ENCODE data around the gene WFS1.
A peak's percentile ranks its signal among the peaks of the same experiment; 100 is the strongest.

Gene WFS1

DNA sequence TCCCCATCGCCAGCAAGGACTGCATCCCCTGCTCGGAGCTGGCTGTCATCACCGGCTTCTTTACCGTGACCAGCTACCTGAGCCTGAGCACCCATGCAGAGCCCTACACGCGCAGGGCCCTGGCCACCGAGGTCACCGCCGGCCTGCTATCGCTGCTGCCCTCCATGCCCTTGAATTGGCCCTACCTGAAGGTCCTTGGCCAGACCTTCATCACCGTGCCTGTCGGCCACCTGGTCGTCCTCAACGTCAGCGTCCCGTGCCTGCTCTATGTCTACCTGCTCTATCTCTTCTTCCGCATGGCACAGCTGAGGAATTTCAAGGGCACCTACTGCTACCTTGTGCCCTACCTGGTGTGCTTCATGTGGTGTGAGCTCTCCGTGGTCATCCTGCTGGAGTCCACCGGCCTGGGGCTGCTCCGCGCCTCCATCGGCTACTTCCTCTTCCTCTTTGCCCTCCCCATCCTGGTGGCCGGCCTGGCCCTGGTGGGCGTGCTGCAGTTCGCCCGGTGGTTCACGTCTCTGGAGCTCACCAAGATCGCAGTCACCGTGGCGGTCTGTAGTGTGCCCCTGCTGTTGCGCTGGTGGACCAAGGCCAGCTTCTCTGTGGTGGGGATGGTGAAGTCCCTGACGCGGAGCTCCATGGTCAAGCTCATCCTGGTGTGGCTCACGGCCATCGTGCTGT lies 31.5 kb downstream of the WFS1 start:
- DNase-seq: no peak

GRCh38 chr4:6301732-6302442 lies 32.2 kb downstream of the WFS1 start:
- no peak for DNase-seq

DNA sequence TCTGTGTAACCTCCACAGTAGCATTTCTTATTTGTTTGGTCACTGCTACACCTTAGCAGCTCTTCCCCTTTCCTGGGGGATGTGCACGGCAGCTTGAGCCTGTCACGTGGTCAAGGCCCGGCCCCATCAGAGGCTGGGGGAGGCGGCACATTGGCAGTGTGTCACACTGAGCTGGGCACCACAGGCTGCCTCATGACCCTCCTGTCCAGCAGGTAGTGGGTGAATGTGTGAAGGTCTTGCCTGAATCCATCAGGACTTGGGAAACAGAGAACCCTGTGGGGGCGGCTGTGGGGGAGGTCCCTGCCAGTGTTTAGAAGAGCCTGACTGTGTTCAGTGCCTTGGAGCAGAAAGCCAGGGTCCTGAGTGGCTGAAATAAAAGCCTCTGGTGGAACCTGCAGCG lies 33.2 kb downstream of the WFS1 start:
- no peak for DNase-seq

- no peak for DNase-seq
Observed at GRCh38 chr4:6303943-6304342, 34.3 kb downstream of the WFS1 start.

DNA sequence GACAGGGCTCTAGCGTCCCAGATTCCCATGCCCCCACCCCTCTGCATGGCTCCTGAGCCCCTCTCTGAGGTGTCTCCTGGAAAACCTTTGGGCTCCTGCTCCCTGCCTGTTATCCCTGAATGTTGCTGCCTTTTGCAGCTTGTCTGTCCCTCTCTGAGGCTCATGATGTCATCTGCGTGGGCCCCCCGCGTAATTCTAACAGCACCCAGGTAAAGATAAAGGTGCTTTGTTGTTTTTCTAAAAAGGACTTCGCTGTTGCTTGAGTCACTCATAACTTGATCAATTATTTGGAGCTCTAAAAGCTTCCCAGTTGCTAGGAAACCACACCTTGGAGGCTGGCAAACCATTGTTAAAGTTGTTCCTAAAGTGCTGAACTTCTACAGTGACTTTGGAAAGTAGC lies 36.6 kb downstream of the WFS1 start:
- no peak for DNase-seq

DNA sequence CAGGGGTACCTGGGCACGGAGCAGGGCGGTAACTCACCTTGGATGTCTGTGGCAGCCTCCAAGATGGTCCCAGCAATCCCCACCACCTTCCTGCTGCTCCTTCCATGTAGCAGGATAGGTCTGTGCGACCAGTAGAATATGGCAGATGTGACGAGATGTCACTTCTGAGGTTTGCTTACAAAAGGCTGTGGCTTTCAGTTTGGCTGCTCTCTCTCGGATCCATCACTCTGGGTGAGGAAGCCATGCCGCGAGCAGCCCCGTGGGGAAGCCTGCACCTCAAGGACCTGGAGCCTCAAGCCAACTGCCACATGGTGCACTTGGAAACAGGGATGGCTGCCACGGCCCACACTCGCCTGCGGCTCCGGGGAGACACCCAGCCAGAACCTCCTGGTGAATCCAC lies 37.6 kb downstream of the WFS1 start:
- DNase-seq: no peak

GRCh38 chr4:6307891-6308290 lies 38.2 kb downstream of the WFS1 start:
- DNase-seq: no peak

GRCh38 chr4:6308899-6309643 lies 39.4 kb downstream of the WFS1 start:
- peak in 1 of 6 experiments; percentile 43 for DNase-seq

GRCh38 chr4:6309777-6310176 lies 40.1 kb downstream of the WFS1 start:
- DNase-seq: no peak

- DNase-seq: no peak
Observed at GRCh38 chr4:6313216-6313615, 43.6 kb downstream of the WFS1 start.

DNA sequence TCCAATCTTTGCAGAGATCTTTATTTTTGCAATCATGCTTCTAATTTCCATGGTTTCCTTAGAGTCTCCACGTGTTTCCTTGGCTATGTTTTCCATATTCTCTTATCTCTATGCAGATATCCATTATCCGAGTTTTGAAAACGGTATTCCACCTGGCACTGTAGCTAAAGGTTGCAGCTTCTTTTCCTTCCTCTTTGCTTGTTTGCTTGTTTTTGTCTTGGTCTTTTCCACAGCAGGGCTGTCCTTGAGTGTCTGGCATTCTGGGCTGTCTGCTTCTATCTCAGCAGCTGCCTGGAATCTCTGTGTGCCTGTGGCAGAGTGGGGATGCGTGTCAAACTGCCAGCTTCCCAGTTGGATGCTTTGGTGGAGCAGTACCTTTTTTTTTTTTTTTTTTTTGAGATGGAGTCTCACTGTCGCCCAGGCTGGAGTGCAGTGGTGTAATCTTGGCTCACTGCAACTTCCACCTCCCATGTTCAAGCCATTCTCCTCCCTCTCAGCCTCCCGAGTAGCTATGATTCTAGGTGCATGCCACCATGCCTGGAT lies 46.9 kb downstream of the WFS1 start:
- DNase-seq: no peak

DNA sequence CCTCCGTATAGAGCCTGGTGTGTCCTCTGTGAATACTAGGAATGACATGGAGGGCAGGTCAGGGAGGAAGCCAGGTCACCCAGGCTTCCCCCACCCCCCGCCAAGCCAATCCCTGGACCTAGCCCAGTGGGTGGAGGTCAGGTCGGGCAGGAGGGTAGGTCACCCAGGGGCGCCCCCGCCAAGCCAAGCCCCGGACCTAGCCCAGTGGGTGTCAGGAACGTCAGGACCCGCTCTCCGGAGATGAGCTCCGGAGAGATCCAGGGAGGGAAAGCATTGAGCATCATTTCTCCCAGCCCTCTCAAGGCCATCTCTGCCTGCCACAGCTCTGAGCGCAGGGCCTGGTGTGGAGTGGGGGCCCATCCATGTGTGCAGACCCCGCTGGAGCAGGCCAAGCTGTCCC lies 48.6 kb downstream of the WFS1 start:
- DNase-seq: no peak

DNA sequence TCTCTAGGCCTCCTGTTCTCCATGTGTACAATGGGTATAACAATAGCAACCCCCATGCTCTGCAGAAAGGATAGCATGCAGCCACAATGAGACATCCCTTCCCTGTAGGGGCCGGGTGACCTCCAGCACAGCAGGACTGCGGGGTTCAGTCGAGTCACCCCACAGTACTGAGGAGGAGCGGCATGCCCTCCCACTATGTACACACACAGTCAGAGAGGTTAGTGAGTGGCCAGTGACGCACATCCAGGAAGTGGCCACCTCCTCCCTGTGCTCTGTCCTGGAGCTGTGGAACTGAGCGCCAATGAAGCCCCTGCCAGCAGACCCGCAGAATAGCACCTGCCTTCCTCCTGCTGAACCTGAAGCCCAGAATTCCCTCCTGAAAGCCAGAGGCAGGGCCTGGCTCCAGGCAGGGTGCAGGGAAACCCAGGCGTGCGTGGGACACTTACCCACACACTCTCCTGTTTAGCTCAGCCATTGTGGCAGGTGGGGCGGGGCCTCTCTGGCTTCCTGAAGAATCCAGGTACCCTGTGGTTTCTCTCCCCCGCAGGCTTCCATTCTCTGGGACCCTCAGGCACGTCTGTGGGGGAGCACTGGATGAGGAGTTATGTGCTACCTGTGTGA lies 50.0 kb downstream of the WFS1 start:
- no peak for DNase-seq

GRCh38 chr4:6320663-6321062 lies 51.0 kb downstream of the WFS1 start:
- DNase-seq: no peak

- DNase-seq: no peak
Observed at GRCh38 chr4:6321361-6321760, 51.7 kb downstream of the WFS1 start.

DNA sequence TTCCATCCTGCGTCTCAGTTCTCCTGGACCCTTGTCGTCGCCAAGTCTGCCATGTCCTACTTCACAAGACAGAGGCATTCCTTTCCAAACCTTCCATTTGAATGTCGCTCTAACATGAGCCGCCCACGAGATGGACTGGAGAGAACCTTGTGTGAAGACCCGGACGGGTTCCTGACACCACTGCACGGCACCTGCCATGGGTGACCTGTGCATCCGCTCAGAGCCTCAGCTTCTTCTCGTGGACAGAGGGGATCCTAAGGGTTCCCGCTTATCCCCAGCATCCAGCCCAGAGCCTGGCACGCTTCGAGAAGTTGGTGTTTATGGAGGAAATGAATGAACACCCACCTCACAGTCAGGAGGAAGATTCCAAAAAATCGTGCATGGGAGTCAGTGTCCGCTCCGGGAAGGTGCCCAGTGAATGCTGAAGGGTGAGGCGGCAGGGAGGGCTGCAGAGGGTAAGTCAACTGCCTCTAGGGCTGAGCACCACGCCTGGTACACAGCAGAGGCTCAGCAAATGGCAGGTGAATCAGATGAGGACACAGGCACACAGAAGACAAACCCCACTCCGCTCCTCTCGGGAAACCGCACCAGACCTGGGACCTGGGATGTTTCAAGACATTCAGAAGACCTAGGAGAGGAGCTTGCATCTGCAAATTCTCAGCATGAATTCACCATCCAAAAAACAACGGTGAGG lies 52.6 kb downstream of the WFS1 start:
- DNase-seq: no peak

- DNase-seq: no peak
Observed at GRCh38 chr4:6322761-6323566, 53.3 kb downstream of the WFS1 start.

GRCh38 chr4:6324461-6324998 lies 54.9 kb downstream of the WFS1 start:
- no peak for DNase-seq

DNA sequence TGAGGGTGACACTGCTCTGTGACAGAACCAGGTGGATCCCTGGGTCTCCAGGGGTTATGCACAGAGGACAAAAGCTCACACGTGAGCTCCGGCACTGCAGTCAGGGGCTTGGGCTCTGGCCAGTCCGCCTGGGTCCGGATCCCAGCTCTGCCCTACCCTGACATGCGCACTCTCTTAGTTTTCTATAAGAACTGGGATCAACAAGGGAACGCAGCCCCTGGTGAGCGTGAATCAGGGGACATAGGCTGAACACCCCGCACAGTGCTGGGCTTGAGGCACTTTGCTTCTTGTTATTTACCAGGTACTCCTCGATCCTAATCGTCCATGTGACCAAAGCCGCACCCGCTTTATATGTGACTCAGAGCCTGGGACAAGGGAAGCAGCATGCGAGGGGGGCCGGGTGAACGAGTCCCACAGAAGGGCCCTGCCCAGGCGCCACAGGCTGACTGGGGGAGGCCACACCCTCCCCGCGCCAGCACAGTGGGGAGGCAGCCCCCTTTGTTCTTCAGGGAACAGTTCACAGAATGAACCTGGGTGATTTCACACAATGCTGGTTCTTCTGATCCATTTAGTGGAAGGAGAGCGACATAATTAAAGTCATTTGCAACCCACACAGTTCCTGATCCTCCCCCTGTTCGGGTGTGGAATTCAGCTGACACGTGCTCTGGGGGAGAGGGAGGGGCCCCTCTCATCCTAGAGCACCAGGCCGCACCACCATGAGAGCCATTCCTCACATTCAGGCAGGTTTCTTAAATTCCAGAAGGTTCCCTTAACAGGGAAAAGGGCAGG lies 55.5 kb downstream of the WFS1 start:
- no peak for DNase-seq

GRCh38 chr4:6325788-6326290 lies 56.2 kb downstream of the WFS1 start:
- DNase-seq: no peak
